ENCODE measurements around the gene PPP3CB.

GRCh38 chr10:73406846-73407245 lies 89.0 kb downstream of the PPP3CB start:
- no peak for TF ChIP-seq POLR2AphosphoS5 (IDR thresholded peaks at IDR 0.05; ENCODE audit: low read depth, low read length)
- TF ChIP-seq POLR2A (IDR thresholded peaks at IDR 0.05; ENCODE audit: low read depth, low read length) = no peak
- TF ChIP-seq POU2F2 (IDR thresholded peaks at IDR 0.05; ENCODE audit: low read depth, low read length) = no peak
